ENCODE measurements around the gene CYP4A11.
"Not testable (repeated sequence)": the region's sequence is repeated elsewhere in the genome, so short reads cannot be mapped to it uniquely, and the experiment has no call there.

The CYP4A11 gene

DNA sequence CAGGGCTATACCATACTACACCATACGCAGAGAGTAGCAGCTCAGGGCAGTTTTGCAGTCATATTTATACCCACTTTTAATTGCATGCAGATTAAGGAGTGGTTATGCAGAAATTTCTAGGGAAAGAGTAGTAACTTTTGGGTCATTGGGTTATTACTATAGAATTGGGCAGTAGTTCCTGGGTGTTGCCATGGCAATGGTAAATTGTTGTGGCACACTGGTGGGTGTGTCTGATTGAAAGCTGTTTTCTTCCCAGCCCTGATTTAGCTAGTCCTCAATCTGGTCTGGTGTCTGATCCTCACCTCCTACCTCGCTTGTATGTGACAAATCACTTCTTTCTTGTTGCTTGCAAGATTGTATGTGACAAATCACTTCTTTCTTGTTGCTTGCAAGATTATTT lies 30.5 kb downstream of the CYP4A11 start:
- no peak for DNase-seq

DNA sequence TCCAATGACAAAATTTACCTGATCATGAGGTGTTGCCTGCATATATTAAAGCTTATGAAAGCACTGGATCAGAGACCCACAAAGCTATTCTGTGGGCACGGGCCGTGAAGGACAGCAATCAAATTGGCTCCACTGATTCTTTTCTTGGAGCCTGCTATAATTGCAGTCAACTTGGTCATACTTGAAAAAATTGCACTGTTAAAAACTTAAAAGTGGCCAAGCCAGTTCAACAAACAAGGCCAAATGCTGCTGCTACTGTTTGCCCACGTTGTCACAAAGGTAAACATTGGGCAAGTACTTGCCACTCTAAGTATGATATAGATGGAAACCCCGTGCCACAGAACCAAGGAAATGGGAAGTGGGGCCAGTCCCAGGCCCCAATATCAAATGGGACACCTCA lies 37.8 kb downstream of the CYP4A11 start:
- DNase-seq, result no peak

DNA sequence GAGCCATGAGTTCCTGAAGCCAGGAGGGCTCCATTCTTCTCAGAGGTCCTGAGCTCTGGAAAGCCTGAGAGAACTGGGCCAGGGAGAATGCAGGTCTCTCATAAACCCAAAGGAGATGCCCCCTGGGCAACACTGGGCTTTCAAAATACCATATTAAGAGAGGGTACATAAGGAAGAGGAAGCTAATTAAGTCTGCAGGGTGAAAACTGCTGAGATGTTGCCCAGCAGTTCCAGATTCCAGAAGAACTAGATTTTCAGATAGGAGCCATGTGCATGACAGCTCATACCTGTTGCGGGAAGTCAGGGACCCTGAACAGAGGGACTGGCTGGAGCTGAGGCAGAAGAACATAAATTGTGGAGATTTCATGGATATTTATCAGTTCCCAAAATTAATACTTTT lies 40.9 kb downstream of the CYP4A11 start:
- DNase-seq, result no peak

DNA sequence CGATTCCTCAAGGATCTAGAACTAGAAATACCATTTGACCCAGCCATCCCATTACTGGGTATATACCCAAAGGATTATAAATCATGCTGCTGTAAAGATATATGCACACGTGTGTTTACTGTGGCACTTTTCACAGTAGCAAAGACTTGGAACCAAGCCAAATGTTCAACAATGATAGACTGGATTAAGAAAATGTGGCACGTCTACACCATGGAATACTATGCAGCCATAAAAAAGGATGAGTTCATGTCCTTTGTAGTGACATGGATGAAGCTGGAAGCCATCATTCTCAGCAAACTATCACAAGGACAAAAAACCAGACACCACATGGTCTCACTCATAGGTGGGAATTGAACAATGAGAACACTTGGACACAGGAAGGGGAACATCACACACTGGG lies 59.6 kb downstream of the CYP4A11 start:
- DNase-seq, result not testable (repeated sequence)

Measured in NCI-H526 treated with DMSO at 0.1 percent for 48 hours (cell line).